ENCODE results near the gene FREM2. TPM values are rescaled to one million over a fixed set of nuclear protein-coding genes. Genes with fewer than 3 reads are reported as not detected.

Gene FREM2
- total RNA-seq, 1 experiment from 2014 or later: 0.05 TPM

GRCh38 chr13:38693168-38693567, 6.3 kb downstream of the FREM2 start:
- POLR2A ChIA-PET: no interaction called here
- BruUV-seq (replicated peaks): no TSS peak
- CTCF ChIA-PET: no interaction called here

More at GRCh38 chr13:38693168-38693567, 6.3 kb downstream of the FREM2 start:
- no peak overlapping the region for H2AFZ ChIP-seq (ENCODE audit: low read depth, low read length, poor library complexity, severe bottlenecking)
- ATAC-seq (no peak), DNase-seq (ENCODE audit: low read depth, low spot score) (no peak)
- RAD21 ChIA-PET (ENCODE audit: low non-redundant PET in 1 of 2, low total read pairs in 2 of 2, uncharacterized antibody in 2 of 2, unreplicated experiment in 2 of 2): no interaction called here
- no peaks in the 10 kb centered on the region for H3K79me2 ChIP-seq (ENCODE audit: insufficient read depth, low read length)
- no peaks in the 10 kb centered on the region for H3K27me3 ChIP-seq (ENCODE audit: insufficient read depth, low read length)
- H3K4me1 ChIP-seq (ENCODE audit: control insufficient read depth in 1 of 2, insufficient read depth in 2 of 2, low read length in 2 of 2): no peaks in the 10 kb centered on the region
- no peaks in the 10 kb centered on the region for H4K20me1 ChIP-seq (ENCODE audit: insufficient read depth)
- H3K36me3 ChIP-seq (ENCODE audit: control insufficient read depth in 1 of 2, insufficient read depth in 2 of 2, low read length in 2 of 2): no peaks in the 10 kb centered on the region
- intact Hi-C loops (cut with micrococcal nuclease): no loop called here
- H3K9me3 ChIP-seq (ENCODE audit: control insufficient read depth in 1 of 2, insufficient read depth in 1 of 2, low read depth in 1 of 2, low read length in 2 of 2): peaks cover 0 to 23% of the 10 kb centered on the region in 2 experiments; a peak in 1 of 4 replicates
- H3K4me2 ChIP-seq (ENCODE audit: low read length): no peak overlapping the region
- H3K27ac ChIP-seq (ENCODE audit: low read depth, low read length): no peak overlapping the region
- no peak overlapping the region for H3K4me3 ChIP-seq (replicated peaks in 1 of 2; ENCODE audit: low read depth in 1 of 2, low read length in 2 of 2)
- H3K9ac ChIP-seq (ENCODE audit: low read length): no peak overlapping the region
- TF ChIP-seq, protein P1, sequence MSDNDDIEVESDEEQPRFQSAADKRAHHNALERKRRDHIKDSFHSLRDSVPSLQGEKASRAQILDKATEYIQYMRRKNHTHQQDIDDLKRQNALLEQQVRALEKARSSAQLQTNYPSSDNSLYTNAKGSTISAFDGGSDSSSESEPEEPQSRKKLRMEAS (IDR thresholded peaks at IDR 0.05): no peak
- TF ChIP-seq ZFX (IDR thresholded peaks at IDR 0.05) (no peak), TCF7L2 (IDR thresholded peaks at IDR 0.05; ENCODE audit: borderline replicate concordance, extremely low read depth, insufficient read depth, insufficient read length) (no peak), REST (IDR thresholded peaks at IDR 0.05; ENCODE audit: low read depth) (no peak), EGR1 (IDR thresholded peaks at IDR 0.05; ENCODE audit: low read depth) (no peak), ELF1 (IDR thresholded peaks at IDR 0.05; ENCODE audit: borderline replicate concordance, low read depth) (no peak), CBX3 (IDR thresholded peaks at IDR 0.05; ENCODE audit: low read depth) (no peak), JUND (IDR thresholded peaks at IDR 0.05) (no peak), SRF (IDR thresholded peaks at IDR 0.05; ENCODE audit: low read depth) (no peak), ZNF274 (IDR thresholded peaks at IDR 0.05; ENCODE audit: low read depth, low read length) (no peak), EZH2phosphoT487 (IDR thresholded peaks at IDR 0.05; ENCODE audit: borderline replicate concordance) (no peak), CEBPB (IDR thresholded peaks at IDR 0.05; ENCODE audit: low read depth) (no peak), SIN3A (IDR thresholded peaks at IDR 0.05; ENCODE audit: low read depth) (no peak), EZH2 (IDR thresholded peaks at IDR 0.05) (no peak), SP1 (IDR thresholded peaks at IDR 0.05; ENCODE audit: low read depth) (no peak), ZBTB33 (IDR thresholded peaks at IDR 0.05; ENCODE audit: extremely low read depth, insufficient replicate concordance, low read length) (no peak)
- TF ChIP-seq, protein P2, sequence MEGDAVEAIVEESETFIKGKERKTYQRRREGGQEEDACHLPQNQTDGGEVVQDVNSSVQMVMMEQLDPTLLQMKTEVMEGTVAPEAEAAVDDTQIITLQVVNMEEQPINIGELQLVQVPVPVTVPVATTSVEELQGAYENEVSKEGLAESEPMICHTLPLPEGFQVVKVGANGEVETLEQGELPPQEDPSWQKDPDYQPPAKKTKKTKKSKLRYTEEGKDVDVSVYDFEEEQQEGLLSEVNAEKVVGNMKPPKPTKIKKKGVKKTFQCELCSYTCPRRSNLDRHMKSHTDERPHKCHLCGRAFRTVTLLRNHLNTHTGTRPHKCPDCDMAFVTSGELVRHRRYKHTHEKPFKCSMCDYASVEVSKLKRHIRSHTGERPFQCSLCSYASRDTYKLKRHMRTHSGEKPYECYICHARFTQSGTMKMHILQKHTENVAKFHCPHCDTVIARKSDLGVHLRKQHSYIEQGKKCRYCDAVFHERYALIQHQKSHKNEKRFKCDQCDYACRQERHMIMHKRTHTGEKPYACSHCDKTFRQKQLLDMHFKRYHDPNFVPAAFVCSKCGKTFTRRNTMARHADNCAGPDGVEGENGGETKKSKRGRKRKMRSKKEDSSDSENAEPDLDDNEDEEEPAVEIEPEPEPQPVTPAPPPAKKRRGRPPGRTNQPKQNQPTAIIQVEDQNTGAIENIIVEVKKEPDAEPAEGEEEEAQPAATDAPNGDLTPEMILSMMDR (IDR thresholded peaks at IDR 0.05 in 2 of 3, conservative IDR thresholded peaks at IDR 0.05 in 1 of 3; ENCODE audit: borderline replicate concordance in 1 of 3, insufficient read depth in 1 of 3, low read depth in 2 of 3, low read length in 2 of 3): no peak
- no peaks in the 10 kb centered on the region for H3K9me2 ChIP-seq (ENCODE audit: insufficient read depth)

Data from HCT116 (cell line).